HG03571 (cell line): ENCODE data around the gene DNM1L.

Source experiments
- ATAC-seq: cut with Tn5 transposase; IDR thresholded peaks from one replicate; pipeline ENCODE4 v1.9.1; 2021; ENCODE audit not compliant: unreplicated experiment

DNM1L gene

GRCh38 chr12:32755654-32756475, 76.8 kb downstream of the DNM1L start, which contains the start of gene YARS2:
Gene YARS2, minus strand, starts transcription at chr12:32755897. Its CDS starts 23 bp downstream, at chr12:32755874.
- ATAC-seq: peak; percentile 91

GRCh38 chr12:32756476-32757066, 77.5 kb downstream of the DNM1L start:
- ATAC-seq: no peak

GRCh38 chr12:32757157-32757556, 78.1 kb downstream of the DNM1L start:
- ATAC-seq: no peak

- ATAC-seq: no peak
Observed at GRCh38 chr12:32761716-32762115, 82.6 kb downstream of the DNM1L start.

- ATAC-seq: no peak
Observed at GRCh38 chr12:32765906-32766305, 86.8 kb downstream of the DNM1L start.

GRCh38 chr12:32768518-32768917, 89.4 kb downstream of the DNM1L start:
- no peak for ATAC-seq

GRCh38 chr12:32770141-32770540, 91.0 kb downstream of the DNM1L start:
- ATAC-seq: no peak

- ATAC-seq: no peak
Observed at GRCh38 chr12:32773691-32774090, 94.6 kb downstream of the DNM1L start.

- ATAC-seq: no peak
Observed at GRCh38 chr12:32776258-32776657, 97.2 kb downstream of the DNM1L start.

- no peak for ATAC-seq
Observed at GRCh38 chr12:32777159-32777558, 98.1 kb downstream of the DNM1L start.

GRCh38 chr12:32777691-32778175, 98.6 kb downstream of the DNM1L start:
- no peak for ATAC-seq

- ATAC-seq: no peak
Observed at GRCh38 chr12:32780071-32780470, 101.0 kb downstream of the DNM1L start.

- ATAC-seq: no peak
Observed at GRCh38 chr12:32783029-32783428, 103.9 kb downstream of the DNM1L start.

- ATAC-seq: no peak
Observed at GRCh38 chr12:32785557-32785956, 106.5 kb downstream of the DNM1L start.

GRCh38 chr12:32788405-32788804, 109.3 kb downstream of the DNM1L start:
- ATAC-seq: no peak

GRCh38 chr12:32789446-32789845, 110.3 kb downstream of the DNM1L start:
- ATAC-seq: no peak

- no peak for ATAC-seq
Observed at GRCh38 chr12:32789916-32790315, 110.8 kb downstream of the DNM1L start.

- no peak for ATAC-seq
Observed at GRCh38 chr12:32794281-32794680, 115.2 kb downstream of the DNM1L start.
